GM12878 (cell line): ENCODE measurements around the gene ZNF213.

Source experiments
- EZH2 ChIP-seq: IDR thresholded peaks from 2 replicates; pipeline ENCODE4 v1.6.1; 2012; ENCODE audit warnings: low read depth, mild to moderate bottlenecking, control low read depth, inconsistent platforms, low read length, borderline replicate concordance; ENCODE audit not compliant: control insufficient read depth
- MTA2 ChIP-seq: fragments of 450-650 bp; IDR thresholded peaks from 2 replicates; pipeline ENCODE4 v1.6.1; 2016; ENCODE audit warnings: low read depth, mild to moderate bottlenecking, moderate library complexity
- POLR2A ChIP-seq: IDR thresholded peaks from 2 replicates; pipeline ENCODE4 v1.6.1; 2011; ENCODE audit warnings: low read depth, mild to moderate bottlenecking, low read length
- POLR2AphosphoS5 ChIP-seq: IDR thresholded peaks from 2 replicates; pipeline ENCODE4 v1.6.1; 2011; ENCODE audit warnings: mild to moderate bottlenecking, low read length, inconsistent platforms
- SIN3A ChIP-seq: IDR thresholded peaks from 2 replicates; pipeline ENCODE4 v1.6.1; 2012; ENCODE audit warnings: low read depth, low read length, improper control_type of control experiment
- ZBED1 ChIP-seq: IDR thresholded peaks from 2 replicates; pipeline ENCODE4 v1.6.1; 2016; ENCODE audit warnings: borderline replicate concordance

DNA sequence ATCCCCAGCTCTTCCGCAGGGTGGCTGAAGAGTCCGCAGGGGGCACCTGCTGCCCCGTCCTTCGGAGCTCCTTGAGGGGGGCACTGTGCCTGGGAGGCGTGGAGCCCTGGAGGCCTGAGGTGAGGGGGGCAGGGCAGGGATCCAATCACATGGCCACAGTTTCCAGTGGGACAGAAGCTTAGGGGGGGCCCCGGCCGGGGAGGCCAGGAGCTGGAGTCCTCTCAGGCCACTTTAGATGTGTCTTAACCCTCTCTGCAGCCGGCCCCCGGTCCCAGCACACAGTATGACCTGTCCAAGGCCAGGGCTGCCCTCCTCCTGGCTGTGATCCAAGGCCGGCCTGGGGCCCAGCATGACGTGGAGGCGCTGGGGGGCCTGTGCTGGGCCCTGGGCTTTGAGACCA is 10.8 kb downstream of the ZNF213 start:
- TF ChIP-seq POLR2A (no peak), EZH2 (no peak), SIN3A (no peak), ZBED1 (no peak), MTA2 (no peak), POLR2AphosphoS5 (no peak)
